Ascending aorta (tissue), 2 donors: ENCODE results near the gene GNAI2. TPM values are rescaled to one million over a fixed set of nuclear protein-coding genes. Genes with fewer than 3 reads are reported as not detected.
A peak's percentile ranks its signal among the peaks of the same experiment; 100 is the strongest.

ENCODE experiments used
- DNase-seq, 2 donors: peaks; one replicate each; pipeline ENCODE4 v3.0.0-alpha.2; 2019; ENCODE audit warnings: low spot score in 2 of 2
- H3K27ac ChIP-seq, 2 donors: fragments of 200-600 bp; sonication (generic); one replicate each; pipeline ENCODE4 v1.5.1; 2016 to 2017; ENCODE audit warnings: mild to moderate bottlenecking in 1 of 2
- H3K27me3 ChIP-seq: fragments of 200-600 bp; sonication (generic); one replicate; pipeline ENCODE4 v1.5.1; 2017
- H3K36me3 ChIP-seq, 2 donors: fragments of 200-600 bp; sonication (generic); one replicate each; pipeline ENCODE4 v1.5.1; 2016
- H3K4me1 ChIP-seq, 2 donors: fragments of 200-600 bp; sonication (generic); one replicate each; pipeline ENCODE4 v1.5.1; 2016 to 2017; ENCODE audit warnings: mild to moderate bottlenecking in 1 of 2
- H3K4me3 ChIP-seq, 2 donors: fragments of 200-600 bp; sonication (generic); one replicate each; pipeline ENCODE4 v1.5.1; 2016 to 2017; ENCODE audit warnings: mild to moderate bottlenecking in 1 of 2
- H3K9me3 ChIP-seq, 2 donors: fragments of 200-600 bp; sonication (generic); one replicate each; pipeline ENCODE4 v1.5.1; 2016
- intact Hi-C: fragments of 100-400 bp; cut with DNase I; formaldehyde crosslinking; loops from one replicate; pipeline ENCODE4 v1.15.1; 2023
- total RNA-seq: library from RNA; depleted of rRNA; stranded (reverse); fragments of >200 nt; gene quantifications from one replicate; pipeline ENCODE4 v1.1.0, GENCODE V29; 2016
- TF ChIP-seq, protein P1 (sequence below), 3 experiments: fragments of 200-600 bp in 2 of 3; fragments of 450-650 bp in 1 of 3; sonication (generic) in 2 of 3; IDR thresholded peaks; one replicate each; pipeline ENCODE4 v1.5.1; 2016 to 2019; ENCODE audit warnings: antibody characterized with exemption in 3 of 3, mild to moderate bottlenecking in 1 of 3, moderate library complexity in 1 of 3

GNAI2 gene
- total RNA-seq, 1 donor from 2014 or later = 283 TPM

DNA sequence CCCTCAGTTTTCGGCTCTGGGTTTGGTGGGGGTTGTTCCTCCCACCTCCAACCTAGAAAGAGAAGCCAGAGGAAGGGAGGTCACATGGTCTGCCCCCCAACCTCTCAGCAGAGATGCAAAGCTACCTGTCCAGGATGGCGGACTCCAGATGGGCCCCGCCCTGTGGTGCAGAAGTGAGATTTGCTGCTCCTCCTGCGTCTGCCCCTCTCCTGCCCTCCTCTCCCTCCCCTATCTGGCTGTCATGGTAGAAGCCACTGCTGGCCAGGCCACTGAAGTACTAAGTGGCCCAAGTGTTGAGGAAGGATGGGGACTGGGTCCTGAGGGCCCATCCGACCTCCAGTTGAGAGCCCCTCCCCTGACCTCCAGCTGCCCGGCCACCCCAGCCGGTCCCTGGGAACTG lies 30.8 kb downstream of the GNAI2 start:
- intact Hi-C loops = no loop called here
- peak overlapping the region; percentile 61 to 70 for H3K4me3 ChIP-seq
- DNase-seq = no peak
- TF ChIP-seq, protein P1, sequence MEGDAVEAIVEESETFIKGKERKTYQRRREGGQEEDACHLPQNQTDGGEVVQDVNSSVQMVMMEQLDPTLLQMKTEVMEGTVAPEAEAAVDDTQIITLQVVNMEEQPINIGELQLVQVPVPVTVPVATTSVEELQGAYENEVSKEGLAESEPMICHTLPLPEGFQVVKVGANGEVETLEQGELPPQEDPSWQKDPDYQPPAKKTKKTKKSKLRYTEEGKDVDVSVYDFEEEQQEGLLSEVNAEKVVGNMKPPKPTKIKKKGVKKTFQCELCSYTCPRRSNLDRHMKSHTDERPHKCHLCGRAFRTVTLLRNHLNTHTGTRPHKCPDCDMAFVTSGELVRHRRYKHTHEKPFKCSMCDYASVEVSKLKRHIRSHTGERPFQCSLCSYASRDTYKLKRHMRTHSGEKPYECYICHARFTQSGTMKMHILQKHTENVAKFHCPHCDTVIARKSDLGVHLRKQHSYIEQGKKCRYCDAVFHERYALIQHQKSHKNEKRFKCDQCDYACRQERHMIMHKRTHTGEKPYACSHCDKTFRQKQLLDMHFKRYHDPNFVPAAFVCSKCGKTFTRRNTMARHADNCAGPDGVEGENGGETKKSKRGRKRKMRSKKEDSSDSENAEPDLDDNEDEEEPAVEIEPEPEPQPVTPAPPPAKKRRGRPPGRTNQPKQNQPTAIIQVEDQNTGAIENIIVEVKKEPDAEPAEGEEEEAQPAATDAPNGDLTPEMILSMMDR (IDR thresholded peaks at IDR 0.05) = no peak
- H3K4me1 ChIP-seq = peaks cover 27 to 62% of the 10 kb centered on the region in 2 donors
- no peaks in the 10 kb centered on the region for H3K36me3 ChIP-seq
- no peaks in the 10 kb centered on the region for H3K27me3 ChIP-seq
- no peaks in the 10 kb centered on the region for H3K9me3 ChIP-seq
- peak overlapping the region; percentile 97 to 99 for H3K27ac ChIP-seq

DNA sequence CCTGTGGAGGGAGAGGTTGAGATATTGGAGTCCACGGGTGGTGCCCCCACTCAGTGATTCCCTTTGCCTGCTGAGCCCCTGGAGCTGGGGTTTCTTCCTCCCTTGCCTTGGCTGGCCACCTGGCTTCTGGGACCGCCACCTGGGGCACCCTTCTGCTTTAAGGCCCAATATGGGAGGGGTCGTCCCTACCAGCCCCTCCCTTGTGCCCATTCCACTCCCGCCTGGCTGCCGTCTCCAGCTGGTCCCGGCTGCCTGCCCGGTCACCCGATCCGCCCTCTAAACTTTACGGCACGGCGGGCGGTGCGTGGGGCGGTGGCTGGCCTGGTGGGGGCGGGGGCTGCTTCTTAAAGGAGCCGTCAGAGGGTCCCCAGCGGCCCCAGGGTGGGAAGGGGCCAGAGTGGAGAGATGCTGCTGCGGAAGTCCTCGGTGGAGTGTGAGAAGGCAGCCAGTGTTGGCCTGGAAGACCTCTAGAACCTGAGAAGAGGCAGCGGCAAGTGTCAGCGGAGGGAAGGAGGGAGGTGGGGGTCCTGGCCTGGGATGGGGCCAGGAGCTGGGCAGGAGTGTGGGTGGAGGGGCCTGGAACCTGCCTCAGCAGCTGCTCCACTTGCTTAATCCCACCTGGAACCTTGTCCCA lies 31.4 kb downstream of the GNAI2 start:
- Histone ChIP-seq H3K36me3 (no peaks in the 10 kb centered on the region), H3K4me3 (peak overlapping the region; percentile 61 to 70), H3K4me1 (peaks cover 27 to 62% of the 10 kb centered on the region in 2 donors), H3K27me3 (no peaks in the 10 kb centered on the region), H3K9me3 (no peaks in the 10 kb centered on the region), H3K27ac (peak overlapping the region; percentile 97 to 99)
- DNase-seq = peak in 1 of 2 donors; percentile 85
- TF ChIP-seq, protein P1 (IDR thresholded peaks at IDR 0.05) = no peak
- intact Hi-C loops = no loop called here

DNA sequence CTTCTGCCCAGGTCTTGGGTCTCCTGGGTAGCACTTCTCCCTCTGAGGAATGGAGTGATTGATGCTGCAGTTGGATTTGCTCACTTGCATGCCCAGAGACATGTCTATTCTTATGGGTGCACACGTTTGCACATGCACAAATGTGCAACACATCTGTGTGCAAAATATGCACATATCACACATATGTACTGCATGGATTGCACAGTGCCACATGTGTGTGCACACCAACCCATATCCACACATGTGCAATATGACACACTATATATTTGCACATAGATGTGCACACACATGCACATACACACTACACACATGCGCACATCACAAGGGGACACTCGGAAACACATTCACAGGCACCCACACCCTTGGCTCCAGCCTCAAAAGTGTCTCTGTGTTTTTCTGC lies 32.3 kb downstream of the GNAI2 start:
- no peaks in the 10 kb centered on the region for H3K27me3 ChIP-seq
- H3K27ac ChIP-seq = peak overlapping the region; percentile 97 to 99
- peak overlapping the region in 1 of 2 donors; percentile 70 for H3K4me3 ChIP-seq
- H3K36me3 ChIP-seq = no peaks in the 10 kb centered on the region
- peaks cover 33 to 65% of the 10 kb centered on the region in 2 donors for H3K4me1 ChIP-seq
- no peaks in the 10 kb centered on the region for H3K9me3 ChIP-seq
- intact Hi-C loops = no loop called here
- TF ChIP-seq, protein P1 (IDR thresholded peaks at IDR 0.05) = no peak
- no peak for DNase-seq

DNA sequence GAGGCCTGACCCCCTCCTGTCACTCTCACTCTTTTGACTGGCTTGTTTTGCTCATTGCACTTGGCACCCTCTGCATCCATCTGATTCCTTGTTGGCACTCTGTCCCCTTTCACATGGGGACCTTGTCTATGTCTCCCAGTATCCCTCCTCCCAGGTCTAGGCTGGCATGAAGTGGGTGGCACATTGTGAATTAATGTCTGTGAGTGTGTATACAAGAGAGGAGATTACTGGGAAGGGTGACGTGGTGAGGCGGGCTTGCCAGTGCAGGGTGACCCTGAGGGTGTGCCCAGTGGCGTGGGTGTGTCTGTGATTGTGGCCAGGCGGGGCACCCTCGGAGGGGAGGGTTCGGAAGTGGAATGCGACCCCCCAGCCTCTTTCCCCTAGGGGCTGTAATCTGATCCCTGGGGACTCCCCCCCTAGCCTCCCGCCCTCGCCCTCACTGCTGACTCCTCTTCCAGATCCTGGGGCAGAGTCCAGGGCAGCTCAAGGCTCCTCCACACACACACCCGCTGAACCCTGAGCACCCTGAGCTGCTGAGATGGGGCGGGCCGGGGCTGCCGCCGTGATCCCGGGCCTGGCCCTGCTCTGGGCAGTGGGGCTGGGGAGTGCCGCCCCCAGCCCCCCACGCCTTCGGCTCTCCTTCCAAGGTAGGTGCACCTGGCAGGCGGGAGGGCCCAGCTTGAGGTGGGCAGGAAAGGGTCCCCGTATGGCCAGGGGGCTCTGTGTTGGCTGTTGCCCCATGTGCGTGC lies 32.9 kb downstream of the GNAI2 start, which contains the start of gene SEMA3B:
Gene SEMA3B (plus strand): TSS at position 445 of the 749 bp plus-strand sequence. CDS start 94 bp downstream, at position 539.
- Histone ChIP-seq H3K4me1 (peaks cover 33 to 61% of the 10 kb centered on the region in 2 donors), H3K27ac (peak within 1 kb of the TSS; percentile 97 to 99), H3K36me3 (no peaks in the 10 kb centered on the region), H3K9me3 (no peaks in the 10 kb centered on the region), H3K27me3 (no peaks in the 10 kb centered on the region), H3K4me3 (peak within 1 kb of the TSS; percentile 49 to 70)
- intact Hi-C loops = no loop called here
- TF ChIP-seq, protein P1 (IDR thresholded peaks at IDR 0.05) = no peak
- DNase-seq = peak; percentile 56 to 92

DNA sequence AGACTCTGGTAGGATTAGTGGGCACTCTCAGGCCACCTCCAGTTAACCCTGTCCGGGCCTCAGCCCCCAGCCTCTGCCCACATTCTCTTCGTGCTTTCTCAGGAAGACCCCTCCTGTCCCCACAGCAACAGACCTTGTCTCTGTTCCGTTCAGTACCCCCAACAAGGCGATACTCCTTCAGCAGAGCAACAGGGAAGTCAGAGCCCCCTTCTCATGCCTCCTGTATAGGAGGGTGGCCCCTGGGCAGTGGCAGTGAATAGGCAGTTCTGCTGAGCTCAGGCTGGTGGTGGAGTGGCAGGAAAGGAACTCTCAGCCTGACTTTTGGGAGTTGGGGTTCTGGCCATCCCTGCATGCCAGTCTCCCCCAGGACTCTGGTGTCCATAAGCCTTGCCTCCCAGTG lies 33.5 kb downstream of the GNAI2 start:
- H3K36me3 ChIP-seq = no peaks in the 10 kb centered on the region
- no peak for DNase-seq
- TF ChIP-seq, protein P1 (IDR thresholded peaks at IDR 0.05) = no peak
- no peaks in the 10 kb centered on the region for H3K27me3 ChIP-seq
- peaks cover 33 to 56% of the 10 kb centered on the region in 2 donors for H3K4me1 ChIP-seq
- peak overlapping the region; percentile 49 to 70 for H3K4me3 ChIP-seq
- no peaks in the 10 kb centered on the region for H3K9me3 ChIP-seq
- H3K27ac ChIP-seq = peak overlapping the region; percentile 85 to 97
- intact Hi-C loops = no loop called here
